Measurements from ENCODE around the gene NAA50. TPM values are rescaled to one million over a fixed set of nuclear protein-coding genes. Genes with fewer than 3 reads are reported as not detected.

The NAA50 gene
- total and polyA plus RNA-seq, 2 of the 13 experiments (the other 11 are each of a cell fraction or from before 2014, with no cell fraction given), result 30.2 to 233 TPM

- TF ChIP-seq, protein P1, sequence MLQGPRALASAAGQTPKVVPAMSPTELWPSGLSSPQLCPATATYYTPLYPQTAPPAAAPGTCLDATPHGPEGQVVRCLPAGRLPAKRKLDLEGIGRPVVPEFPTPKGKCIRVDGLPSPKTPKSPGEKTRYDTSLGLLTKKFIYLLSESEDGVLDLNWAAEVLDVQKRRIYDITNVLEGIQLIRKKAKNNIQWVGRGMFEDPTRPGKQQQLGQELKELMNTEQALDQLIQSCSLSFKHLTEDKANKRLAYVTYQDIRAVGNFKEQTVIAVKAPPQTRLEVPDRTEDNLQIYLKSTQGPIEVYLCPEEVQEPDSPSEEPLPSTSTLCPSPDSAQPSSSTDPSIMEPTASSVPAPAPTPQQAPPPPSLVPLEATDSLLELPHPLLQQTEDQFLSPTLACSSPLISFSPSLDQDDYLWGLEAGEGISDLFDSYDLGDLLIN (CRISPR knock-in tag; IDR thresholded peaks at IDR 0.05; ENCODE audit: borderline replicate concordance), result no peak
- TF ChIP-seq ZNF83 (CRISPR knock-in tag; IDR thresholded peaks at IDR 0.05; ENCODE audit: borderline replicate concordance), result no peak
- no peak for TF ChIP-seq JUN (CRISPR knock-in tag; IDR thresholded peaks at IDR 0.05)
- TF ChIP-seq SP140L (CRISPR knock-in tag; IDR thresholded peaks at IDR 0.05; ENCODE audit: borderline replicate concordance), result no peak
- no peak for TF ChIP-seq ZNF850 (CRISPR knock-in tag; conservative IDR thresholded peaks at IDR 0.05)
- peak; percentile 72 for TF ChIP-seq NCOA2 (CRISPR knock-in tag; IDR thresholded peaks at IDR 0.05)
- TF ChIP-seq NFAT5 (CRISPR knock-in tag; IDR thresholded peaks at IDR 0.05), result no peak
- TF ChIP-seq LRRFIP1 (CRISPR knock-in tag; conservative IDR thresholded peaks at IDR 0.05), result no peak
- TF ChIP-seq PTBP1 (IDR thresholded peaks at IDR 0.05; ENCODE audit: low read depth, low read length, poor library complexity, severe bottlenecking), result no peak
- no peak for TF ChIP-seq ZNF235 (CRISPR knock-in tag; IDR thresholded peaks at IDR 0.05; ENCODE audit: borderline replicate concordance)
- TF ChIP-seq, protein P2, sequence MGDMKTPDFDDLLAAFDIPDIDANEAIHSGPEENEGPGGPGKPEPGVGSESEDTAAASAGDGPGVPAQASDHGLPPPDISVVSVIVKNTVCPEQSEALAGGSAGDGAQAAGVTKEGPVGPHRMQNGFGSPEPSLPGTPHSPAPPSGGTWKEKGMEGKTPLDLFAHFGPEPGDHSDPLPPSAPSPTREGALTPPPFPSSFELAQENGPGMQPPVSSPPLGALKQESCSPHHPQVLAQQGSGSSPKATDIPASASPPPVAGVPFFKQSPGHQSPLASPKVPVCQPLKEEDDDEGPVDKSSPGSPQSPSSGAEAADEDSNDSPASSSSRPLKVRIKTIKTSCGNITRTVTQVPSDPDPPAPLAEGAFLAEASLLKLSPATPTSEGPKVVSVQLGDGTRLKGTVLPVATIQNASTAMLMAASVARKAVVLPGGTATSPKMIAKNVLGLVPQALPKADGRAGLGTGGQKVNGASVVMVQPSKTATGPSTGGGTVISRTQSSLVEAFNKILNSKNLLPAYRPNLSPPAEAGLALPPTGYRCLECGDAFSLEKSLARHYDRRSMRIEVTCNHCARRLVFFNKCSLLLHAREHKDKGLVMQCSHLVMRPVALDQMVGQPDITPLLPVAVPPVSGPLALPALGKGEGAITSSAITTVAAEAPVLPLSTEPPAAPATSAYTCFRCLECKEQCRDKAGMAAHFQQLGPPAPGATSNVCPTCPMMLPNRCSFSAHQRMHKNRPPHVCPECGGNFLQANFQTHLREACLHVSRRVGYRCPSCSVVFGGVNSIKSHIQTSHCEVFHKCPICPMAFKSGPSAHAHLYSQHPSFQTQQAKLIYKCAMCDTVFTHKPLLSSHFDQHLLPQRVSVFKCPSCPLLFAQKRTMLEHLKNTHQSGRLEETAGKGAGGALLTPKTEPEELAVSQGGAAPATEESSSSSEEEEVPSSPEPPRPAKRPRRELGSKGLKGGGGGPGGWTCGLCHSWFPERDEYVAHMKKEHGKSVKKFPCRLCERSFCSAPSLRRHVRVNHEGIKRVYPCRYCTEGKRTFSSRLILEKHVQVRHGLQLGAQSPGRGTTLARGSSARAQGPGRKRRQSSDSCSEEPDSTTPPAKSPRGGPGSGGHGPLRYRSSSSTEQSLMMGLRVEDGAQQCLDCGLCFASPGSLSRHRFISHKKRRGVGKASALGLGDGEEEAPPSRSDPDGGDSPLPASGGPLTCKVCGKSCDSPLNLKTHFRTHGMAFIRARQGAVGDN (CRISPR knock-in tag; IDR thresholded peaks at IDR 0.05), result no peak
- TF ChIP-seq TSC22D2 (CRISPR knock-in tag; IDR thresholded peaks at IDR 0.05; ENCODE audit: borderline replicate concordance), result no peak
- TF ChIP-seq TBL1XR1 (IDR thresholded peaks at IDR 0.05; ENCODE audit: borderline replicate concordance, low read length, partially characterized antibody), result no peak
Measured at GRCh38 chr3:113685956-113686721, 59.9 kb downstream of the NAA50 start (continued).

Data from HepG2 (cell line).